GM18858 (cell line): ENCODE results near the gene PDZD8.

ENCODE experiments used
- ATAC-seq: cut with Tn5 transposase; IDR thresholded peaks from one replicate; pipeline ENCODE4 v1.9.1; 2021; ENCODE audit not compliant: unreplicated experiment

Gene PDZD8

DNA sequence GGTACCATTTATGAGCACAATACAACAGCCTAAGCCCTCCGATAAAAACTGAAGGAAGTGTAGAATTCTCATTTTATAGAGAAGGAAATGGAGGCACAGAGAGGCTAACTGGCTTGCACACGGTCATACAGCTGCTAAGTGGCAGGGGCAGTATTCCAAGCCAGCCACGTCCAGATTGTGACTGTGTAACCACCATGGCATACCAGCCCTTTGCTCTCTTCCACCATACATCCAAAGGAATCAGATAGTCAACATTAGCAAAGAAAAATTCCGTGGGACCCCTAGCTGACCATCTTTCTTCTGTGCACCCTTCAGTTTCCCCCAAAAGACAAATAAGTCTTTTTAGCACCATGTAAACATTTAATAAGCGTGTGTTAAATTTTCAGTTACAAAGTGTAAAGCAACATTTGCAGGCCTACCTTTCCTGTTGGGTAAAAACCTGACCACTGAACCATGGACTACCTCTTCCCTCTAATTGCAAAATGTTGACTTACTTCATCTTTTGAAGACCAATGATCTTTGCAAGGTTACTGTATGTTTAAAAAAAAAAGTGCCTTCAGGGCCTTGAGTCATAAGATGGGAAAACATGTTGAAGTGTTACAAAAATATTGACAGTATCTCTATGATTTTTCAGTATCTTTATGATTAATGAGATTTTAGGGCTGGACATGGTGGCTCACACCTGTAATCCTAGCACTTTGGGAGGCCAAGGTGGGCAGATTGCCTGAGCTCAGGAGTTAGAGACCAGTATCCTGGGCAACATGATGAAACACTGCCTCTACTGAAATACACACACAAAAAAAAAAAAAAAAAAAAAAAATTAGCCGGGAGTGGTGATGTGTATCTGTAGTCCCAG is 24.3 kb upstream of the PDZD8 start:
- no peak for ATAC-seq

DNA sequence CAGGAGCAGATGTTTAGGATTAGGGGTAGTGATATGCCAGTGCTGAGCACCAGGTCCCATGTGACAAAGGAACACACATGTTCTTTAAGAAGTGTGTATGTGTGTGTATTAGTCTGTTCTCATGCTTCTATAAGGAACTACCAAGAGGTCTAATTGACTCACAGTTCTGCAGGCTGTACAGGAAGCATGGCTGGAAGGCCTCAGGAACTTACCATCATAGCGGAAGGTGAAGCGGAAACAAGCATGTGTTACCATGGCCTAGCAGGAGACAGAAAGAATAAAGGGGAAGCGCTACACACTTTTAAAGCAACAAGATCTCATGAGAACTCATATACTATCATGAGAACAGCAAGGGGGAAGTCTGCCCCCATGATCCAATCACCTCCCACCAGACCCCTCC is 22.8 kb upstream of the PDZD8 start:
- no peak for ATAC-seq

DNA sequence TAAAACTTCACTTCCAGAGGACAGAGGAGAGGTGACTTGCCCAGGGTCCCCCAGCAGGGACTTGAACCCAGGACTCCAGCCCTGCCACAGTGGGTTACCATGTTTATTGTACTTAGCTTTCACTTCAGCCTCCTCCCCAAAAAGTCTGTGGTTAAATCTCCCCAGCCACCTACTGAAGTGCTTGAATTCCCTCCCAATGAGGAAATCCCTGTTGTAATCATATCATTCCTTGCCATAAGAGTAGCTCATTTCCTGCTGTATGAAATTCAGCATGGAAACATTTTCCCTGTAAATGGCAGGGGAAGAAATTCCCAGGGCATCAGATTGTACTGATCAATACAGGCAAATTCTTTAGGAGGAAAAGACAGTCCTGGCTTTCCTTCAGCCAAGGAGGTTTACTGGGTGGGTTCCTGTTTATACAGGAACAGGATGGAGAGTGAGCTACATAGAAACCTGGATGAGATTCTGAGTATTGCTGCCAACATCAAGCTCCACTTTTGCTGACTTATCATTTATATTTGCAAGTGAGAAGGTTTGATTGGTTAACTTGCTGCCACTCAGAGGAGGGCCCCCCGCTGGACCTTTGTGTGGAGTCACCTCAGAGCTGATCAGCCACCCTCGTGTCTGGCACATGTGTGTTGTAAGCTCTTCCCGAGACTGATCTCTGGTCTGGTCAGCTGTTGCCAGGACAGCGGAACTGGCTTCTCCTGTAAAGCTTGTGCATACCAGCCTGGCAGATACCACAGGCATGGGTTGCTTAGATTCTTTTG is 16.4 kb upstream of the PDZD8 start:
- no peak for ATAC-seq

- no peak for ATAC-seq
These were observed 15.2 kb upstream of the PDZD8 start for GRCh38 chr10:117390420-117390819.

DNA sequence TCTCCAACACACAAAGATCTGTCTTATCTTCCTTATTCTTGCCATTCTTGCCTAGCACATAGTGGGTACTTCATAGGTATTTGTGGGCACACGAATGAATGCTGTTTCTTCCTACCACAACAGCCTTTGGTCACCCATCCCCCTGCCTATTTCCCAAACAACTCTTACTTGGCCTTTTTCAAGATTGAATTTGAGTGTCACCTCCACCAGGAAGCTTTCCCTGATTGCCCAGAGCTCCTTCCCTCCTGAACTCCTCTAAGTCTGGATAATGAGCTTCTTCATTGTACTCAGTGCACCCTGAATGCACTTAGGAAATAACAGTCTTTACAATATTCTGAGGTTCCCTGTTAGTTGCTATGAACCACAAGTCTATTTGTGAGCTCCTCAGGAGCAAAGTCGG is 11.6 kb upstream of the PDZD8 start:
- no peak for ATAC-seq

- no peak for ATAC-seq
These were observed 7.6 kb upstream of the PDZD8 start for GRCh38 chr10:117382861-117383260.

- ATAC-seq: peak; percentile 24
These were observed 507 bp downstream of the PDZD8 start for GRCh38 chr10:117374506-117375359.

DNA sequence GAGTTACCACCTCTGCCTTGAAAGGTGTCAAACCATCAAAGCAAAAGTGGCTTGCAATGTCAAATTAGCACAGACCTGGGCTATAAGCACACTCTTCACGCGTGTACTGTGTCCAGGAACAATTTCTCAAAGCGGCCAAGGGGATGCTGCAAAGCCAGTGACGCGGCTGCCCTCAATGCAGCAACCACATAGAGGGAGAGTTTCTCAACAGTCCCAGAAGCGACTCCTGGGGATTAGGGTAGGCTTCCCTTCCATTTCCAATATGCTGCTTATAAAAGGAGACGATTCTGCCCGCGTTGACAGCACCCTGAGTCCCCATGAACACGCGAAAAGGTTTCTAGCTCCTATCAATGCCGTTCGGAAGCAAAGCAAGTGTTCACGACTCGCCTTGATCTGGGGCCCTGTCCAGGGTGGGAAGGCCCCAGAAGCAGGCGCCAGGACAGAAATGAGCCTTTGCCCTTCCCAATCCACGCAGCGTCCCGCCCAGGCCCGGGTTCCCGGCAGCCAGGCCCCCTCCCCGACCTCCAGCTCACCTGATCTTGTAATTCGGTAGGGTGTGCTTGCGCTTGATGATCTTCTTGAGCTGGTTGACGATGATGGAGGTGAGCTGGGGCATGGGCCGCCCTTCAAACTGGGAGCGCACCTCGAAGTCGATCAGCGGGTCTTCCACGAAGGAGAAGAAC is 1.3 kb downstream of the PDZD8 start:
- ATAC-seq: no peak

- ATAC-seq: no peak
These were observed 5.0 kb downstream of the PDZD8 start for GRCh38 chr10:117370205-117370604.

GRCh38 chr10:117367718-117368117 is 7.5 kb downstream of the PDZD8 start:
- ATAC-seq: no peak

GRCh38 chr10:117366741-117367140 is 8.5 kb downstream of the PDZD8 start:
- ATAC-seq: no peak

- ATAC-seq: peak; percentile 26
These were observed 9.6 kb downstream of the PDZD8 start for GRCh38 chr10:117365612-117366011.

DNA sequence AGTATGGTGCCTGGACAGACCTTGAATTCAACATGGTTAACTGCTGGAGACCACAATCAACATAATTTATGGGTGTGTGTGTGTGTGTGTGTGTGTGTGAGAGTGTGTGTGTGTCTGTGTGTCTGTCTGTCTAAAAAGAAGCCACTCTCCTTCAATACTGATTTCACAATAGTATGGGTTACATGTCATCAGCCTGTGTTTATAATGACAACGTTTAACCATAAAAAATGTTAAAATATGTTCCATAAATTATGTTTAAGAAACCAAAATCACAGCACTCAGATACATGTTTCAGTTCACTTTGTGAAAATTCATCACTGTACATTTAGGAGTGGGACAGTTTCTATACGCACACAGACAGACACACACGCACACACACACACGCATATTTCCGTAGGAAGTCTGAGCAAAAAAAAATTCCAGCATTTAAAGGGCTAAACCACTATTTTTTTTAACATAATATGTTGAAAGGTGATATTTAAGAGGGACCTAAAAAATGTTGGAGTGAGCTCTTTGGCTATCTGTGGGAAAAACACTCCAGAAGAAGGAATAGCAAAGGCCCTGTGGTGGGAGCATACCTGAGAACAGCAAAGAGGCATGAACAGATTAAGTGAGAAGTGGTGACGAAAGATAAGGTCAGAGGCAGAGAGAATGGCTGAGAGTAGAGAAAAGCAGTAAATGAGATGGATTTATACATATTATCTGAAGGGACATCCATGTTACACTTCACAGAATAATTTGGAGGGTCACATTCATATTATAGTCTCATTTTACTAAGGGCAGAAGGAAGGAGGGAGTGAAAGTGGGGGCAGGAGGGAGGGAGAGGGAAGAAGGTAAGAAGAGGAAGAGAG is 10.9 kb downstream of the PDZD8 start:
- ATAC-seq: no peak

- peak; percentile 37 for ATAC-seq
These were observed 12.2 kb downstream of the PDZD8 start for GRCh38 chr10:117363028-117363427.

- ATAC-seq: no peak
These were observed 12.9 kb downstream of the PDZD8 start for GRCh38 chr10:117362313-117362712.

- peak; percentile 33 for ATAC-seq
These were observed 14.1 kb downstream of the PDZD8 start for GRCh38 chr10:117360994-117361667.

- ATAC-seq: no peak
These were observed 15.2 kb downstream of the PDZD8 start for GRCh38 chr10:117360016-117360415.

- ATAC-seq: no peak
These were observed 20.2 kb downstream of the PDZD8 start for GRCh38 chr10:117355072-117355471.

- ATAC-seq: no peak
These were observed 21.6 kb downstream of the PDZD8 start for GRCh38 chr10:117353684-117354083.
